PC-3 (cell line): Measurements from ENCODE around the gene NPTX1.

ENCODE experiments used
- EZH2 ChIP-seq: fragments of 300-600 bp; sonication (generic); IDR thresholded peaks from one replicate; pipeline ENCODE4 v1.6.1; 2017; ENCODE audit warnings: antibody characterized with exemption, mild to moderate bottlenecking, low read length; ENCODE audit not compliant: unreplicated experiment
- TF ChIP-seq, protein P1 (sequence below): fragments of 300-600 bp; sonication (generic); conservative IDR thresholded peaks from 2 replicates; pipeline ENCODE4 v1.5.1; 2017; ENCODE audit warnings: antibody characterized with exemption, low read depth, mild to moderate bottlenecking, low read length

DNA sequence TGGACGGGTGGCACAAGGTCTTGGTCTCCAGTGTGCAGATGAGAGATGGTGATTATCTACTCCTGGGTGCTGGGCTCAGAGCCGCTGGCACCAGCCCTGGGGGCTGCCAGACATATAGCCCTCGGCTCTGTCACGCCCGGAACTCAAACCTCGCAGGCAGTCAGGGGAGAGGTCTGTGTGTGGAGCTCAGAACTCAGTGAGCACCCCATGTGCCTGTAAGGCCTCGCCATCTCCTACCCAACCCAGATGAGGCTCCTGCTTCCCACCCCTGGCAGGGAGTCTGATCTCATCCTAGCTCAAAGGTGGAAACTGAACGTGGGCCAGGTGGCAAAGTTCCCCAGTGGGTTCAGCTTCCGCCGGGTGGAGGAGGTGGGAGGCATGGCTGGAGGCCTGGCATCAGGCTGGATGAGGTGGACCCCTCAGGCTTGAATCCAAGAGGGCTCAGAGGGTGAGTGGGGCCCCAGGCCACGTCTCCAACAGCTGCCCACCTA lies 22.6 kb upstream of the NPTX1 start:
- TF ChIP-seq, protein P1, sequence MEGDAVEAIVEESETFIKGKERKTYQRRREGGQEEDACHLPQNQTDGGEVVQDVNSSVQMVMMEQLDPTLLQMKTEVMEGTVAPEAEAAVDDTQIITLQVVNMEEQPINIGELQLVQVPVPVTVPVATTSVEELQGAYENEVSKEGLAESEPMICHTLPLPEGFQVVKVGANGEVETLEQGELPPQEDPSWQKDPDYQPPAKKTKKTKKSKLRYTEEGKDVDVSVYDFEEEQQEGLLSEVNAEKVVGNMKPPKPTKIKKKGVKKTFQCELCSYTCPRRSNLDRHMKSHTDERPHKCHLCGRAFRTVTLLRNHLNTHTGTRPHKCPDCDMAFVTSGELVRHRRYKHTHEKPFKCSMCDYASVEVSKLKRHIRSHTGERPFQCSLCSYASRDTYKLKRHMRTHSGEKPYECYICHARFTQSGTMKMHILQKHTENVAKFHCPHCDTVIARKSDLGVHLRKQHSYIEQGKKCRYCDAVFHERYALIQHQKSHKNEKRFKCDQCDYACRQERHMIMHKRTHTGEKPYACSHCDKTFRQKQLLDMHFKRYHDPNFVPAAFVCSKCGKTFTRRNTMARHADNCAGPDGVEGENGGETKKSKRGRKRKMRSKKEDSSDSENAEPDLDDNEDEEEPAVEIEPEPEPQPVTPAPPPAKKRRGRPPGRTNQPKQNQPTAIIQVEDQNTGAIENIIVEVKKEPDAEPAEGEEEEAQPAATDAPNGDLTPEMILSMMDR, result no peak
- TF ChIP-seq EZH2, result no peak
